Measurements from ENCODE around the gene BATF3.
"Not testable (repeated sequence)": the region's sequence is repeated elsewhere in the genome, so short reads cannot be mapped to it uniquely, and the experiment has no call there.

The BATF3 gene

DNA sequence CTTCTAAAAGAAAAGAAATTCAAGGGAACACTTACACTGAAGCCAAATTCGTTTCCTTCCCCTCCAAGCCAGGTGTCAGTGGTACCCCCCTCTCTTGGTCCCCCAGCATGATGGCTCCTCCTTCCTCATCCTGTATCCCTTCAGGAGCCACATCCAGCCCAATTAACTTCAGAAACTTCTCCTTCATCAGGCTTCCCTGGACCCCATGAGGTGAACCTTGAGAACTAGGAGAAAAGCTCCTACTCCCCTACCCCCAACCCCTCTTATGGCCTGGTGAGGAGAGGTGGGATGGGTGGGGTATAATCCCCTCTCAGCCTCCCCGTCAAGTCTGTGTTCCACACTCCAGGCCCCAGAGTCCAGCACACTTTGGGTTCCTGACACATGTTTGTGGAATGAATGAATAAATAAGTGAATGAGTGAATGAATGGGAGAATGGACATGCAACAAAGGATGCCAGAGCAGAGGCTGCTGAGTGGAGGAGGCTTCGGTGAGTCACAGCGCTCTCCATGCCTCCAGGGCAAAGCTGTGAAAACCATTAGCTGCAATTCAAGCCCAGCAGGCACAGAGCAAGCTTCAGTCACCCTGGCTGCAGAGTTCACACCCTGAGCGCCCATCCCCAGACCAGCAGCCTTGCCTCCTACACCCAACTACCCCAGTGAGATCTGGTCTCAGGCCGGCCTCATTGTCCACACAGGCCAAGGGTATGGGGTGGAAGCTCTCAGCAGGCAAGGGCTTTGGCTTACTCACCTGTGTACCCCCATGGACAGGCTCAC lies 43.8 kb downstream of the BATF3 start:
- no peak for DNase-seq

DNA sequence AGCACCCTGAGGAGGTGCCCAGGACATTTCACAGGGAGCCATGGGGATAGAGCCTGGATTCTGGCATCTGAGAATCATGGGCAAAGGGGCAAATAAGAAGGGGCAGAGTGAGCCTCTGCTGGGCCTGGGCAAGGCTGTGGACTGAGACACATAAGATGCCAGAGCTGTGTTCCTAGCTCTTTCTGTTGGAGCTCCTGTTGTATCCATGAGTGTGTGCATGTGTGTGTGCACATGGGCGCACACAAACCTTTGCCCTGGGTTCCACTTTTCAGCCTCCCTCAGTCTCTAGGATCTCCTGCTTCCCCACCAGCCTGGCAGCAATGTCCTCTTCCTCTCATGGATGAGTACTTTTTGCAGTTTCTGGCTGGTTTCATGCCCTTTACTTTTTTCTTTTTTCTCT lies 47.0 kb downstream of the BATF3 start:
- no peak for DNase-seq

DNA sequence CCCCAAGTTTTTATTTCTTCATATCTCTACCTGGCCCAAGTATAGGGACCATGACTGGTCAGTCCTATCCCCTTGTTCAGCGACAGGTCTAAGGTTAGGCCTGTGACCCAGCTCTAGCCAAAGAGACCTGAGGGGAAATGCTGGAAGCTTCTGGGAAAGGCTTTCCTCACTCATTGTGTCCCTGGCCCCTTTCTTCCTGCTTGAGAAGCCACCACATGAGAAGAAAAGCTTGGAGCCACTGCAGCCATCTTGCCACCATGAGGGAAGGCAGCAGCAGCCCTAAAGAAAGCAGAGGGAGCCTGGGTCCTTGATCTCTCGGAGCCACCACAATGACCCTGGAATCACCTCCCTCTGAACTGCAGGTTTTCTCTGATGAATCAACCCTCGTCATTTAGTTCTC lies 47.7 kb downstream of the BATF3 start:
- no peak for DNase-seq

DNA sequence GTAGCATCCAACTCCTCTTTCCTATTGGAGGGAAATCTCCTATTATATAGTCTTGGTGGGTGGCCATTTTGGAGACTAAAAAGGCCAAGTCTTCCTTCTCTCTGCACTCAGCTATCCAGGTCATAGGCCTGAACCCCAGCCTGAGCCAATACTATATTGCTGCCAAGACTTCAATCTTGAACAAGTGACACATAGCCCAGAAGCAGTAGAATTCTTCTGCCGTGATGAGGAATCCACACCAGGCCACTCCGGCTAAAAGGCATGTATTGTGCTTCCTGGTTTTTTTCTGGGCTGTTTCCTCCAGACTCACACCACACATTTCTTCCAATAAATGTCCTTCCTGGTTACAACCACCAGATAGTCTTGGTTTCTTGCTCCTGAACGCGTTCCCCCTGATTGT lies 48.1 kb downstream of the BATF3 start:
- DNase-seq: no peak

DNA sequence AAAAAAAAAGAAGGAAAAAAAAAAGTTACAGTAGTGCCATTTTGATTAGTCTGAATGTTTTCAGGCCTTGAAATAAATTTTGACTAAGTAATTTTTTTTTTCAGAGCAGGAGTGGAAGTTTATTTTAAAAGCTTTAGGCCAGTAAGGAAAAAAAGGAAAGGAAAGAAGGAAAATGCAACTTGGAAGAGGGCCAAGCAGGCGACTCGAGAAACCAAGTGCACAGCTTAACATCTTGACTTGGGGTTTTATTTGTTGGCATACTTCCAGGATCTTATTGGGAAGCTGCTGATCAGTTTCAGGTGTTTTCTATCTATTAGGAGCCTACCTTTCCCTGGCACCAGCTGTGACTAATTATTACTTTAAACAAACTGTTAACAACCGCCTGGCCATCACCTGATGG lies 49.4 kb downstream of the BATF3 start:
- no peak for DNase-seq

DNA sequence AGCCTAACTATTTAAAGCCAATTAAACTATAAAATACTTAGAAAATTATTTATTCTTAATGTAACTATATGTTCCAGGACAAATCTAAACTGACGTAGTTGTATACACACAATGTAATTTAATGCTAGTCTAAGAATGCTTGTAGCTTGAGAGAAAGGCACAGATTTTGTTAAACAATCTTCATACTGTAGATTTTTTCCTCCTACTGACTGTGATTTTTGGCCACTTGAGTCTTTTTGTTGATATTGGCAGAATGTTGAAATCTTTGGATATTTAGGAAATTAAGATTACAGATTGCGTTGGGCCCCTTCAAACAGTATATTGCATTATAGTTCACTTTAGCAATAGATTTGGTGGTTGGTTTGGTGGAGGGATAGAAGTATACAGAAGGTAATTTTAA lies 50.6 kb downstream of the BATF3 start:
- no peak for DNase-seq

DNA sequence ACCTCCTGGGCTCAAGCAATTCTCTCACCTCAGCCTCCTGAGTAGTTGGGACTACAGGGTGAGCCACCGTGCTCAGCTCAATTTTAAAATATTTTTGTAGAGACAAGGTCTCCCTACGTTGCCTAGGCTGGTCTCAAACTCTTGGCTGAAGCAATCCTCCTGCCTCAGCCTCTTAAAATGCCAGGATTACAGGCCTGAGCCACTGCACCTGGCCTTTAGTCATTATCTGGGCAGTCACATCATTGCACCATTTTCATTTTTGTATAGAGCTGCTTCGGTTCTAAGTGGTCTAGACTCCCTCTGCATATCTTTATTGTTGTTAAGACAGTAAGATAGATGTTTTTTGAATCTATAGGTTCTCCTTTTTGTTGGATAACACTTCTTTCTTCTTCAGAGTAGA lies 51.2 kb downstream of the BATF3 start:
- DNase-seq: no peak

DNA sequence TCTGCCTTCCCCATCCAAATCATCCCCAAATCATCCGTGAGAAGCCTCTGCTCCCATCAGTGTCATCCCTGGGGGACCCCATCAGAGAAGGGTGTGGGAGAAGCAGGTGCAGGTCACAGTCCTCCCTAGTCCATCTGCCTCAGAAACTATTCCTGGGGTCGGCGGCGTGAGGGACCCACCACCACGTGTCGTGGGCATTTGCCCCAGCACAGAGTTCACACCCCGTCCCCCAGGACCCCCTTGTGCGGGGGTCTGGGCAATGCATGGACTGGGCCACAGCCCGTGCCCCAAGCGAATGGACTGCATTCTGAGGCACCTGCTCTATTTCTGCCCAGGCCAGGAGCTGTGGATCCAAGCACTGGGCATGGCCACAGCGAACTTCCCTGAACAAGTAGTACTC lies 52.6 kb downstream of the BATF3 start:
- no peak for DNase-seq

DNA sequence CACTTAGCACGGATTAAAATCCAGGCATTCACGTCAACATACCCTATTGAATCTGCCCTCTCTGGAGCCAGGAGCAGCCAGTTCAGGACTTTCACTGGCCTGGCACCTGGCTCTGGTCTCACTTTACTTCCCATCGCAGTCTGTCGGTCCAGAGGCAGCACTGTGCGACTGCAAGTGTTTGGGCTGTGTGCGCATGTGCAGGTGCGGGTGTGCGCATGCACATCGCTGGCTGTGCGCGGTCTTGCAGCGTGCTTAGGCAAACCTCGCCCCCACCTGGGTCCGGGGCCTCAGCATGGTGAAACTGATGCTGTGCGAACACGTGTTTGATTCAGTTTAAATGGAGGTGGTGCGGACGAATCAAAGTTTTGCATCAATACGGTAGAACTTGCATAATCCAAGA lies 53.1 kb downstream of the BATF3 start:
- DNase-seq: no peak

DNA sequence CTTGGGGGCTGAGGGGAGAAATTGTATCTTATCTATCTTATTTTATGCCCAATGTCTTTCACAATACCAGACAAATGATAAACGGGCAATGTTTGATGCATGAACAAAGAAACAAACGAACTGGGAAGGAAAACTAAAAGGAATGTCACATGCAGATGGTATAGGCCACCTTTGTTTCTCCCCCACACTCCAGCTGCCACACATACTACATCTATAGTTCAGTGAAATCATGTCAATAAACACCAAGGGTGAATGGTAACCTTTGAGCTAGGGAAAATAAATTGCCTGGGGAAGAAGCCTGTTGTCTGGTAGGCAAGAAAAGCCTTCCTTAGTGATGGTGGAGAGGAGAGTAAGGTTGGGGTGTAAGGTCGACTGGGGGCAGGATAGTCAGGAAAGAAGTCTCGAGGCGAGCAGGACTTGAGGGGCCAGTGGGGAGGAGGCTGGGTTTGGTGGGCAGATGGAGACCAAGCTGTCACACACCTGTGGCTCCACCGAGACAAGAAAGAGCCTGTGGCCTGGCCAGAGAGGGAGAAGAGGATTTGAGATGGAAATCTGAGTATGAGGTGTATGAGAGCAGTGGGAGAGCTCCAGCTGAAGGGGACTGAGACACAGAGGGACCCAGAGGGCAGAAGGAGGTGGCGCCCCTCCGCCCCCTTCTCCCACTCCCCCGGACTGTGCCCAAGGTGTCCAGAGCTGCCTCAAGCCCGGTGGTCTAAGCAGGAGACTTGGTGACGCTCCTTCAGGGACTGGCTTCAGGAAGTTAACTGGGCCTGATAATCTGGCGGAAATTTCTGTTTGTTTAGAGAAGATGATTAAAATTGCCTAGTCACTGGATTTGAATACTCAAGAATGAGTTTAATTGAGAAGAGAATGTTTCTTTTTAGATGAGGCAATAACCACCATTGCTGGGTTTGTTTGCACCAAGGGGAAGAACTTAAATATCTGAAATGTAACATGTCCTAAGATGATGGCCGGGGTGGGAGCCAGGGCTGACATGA lies 53.8 kb downstream of the BATF3 start:
- DNase-seq: no peak

DNA sequence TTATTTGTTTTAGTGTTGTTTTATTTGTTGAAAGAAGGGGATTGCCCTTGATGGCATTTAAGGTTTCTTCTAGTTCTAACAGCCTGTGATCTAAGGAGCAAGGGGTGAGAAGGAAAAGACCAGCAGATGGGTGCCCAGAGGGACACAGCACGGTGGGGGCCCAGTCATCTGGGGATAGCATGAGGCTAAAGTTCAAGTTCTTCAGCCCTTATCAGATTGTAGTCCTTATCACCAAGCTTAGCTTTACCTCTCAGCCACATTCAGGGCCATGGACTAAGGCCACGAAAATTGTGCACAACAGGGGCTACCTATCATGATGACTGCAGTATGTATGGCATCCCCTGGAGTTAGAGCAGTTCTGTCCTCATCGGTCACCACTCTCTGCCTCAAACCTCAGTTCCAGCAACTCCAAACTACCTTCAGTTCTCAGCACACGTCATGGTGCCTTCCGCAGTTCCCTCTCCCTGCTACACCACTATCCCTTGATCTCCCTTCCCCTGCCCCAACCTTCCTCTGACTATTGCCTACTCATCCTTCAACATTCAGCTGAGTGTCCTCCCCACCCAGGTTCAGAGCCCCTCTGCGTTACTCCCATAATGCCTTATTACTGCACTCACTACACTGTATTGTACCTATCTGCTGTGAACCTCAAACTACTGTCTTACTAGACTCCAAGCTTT lies 54.6 kb downstream of the BATF3 start:
- DNase-seq: no peak

DNA sequence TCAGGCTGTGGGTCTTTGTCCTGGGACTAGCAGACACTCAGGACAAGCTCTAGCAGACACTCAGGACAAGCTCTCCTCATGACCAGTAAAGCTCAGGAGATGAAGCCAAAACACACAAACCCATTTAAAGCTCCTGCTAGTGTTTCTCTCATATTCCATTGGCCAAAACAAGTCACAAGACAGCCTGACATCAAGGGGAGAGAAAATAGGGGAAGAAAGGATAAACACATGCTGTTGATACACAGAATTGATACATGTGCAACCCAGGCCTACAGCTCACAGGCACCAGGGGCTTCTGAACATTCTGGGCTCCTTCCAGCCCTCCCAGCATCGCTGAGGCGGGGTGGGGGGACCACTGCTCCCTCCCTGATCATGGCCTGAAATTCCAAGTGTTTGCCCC lies 55.8 kb downstream of the BATF3 start:
- no peak for DNase-seq

DNA sequence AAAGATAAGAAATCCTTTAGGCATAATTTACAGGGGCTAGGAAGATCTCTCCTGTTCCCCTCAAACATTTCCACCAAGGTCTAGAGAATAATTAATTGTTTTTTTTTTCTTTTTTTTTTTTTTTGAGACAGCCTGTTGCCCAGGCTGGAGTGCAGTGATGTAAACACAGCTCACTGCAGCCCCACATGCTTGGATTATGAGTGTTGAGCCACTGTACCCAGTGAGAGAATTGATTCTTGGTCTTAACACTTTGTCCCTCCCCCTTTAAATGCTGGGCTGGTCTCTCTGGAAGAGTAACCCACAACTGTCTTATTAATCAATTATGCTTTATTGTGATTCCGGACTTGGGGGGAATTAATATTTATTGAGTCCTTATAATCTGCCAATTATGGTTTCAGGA lies 57.7 kb downstream of the BATF3 start:
- no peak for DNase-seq

DNA sequence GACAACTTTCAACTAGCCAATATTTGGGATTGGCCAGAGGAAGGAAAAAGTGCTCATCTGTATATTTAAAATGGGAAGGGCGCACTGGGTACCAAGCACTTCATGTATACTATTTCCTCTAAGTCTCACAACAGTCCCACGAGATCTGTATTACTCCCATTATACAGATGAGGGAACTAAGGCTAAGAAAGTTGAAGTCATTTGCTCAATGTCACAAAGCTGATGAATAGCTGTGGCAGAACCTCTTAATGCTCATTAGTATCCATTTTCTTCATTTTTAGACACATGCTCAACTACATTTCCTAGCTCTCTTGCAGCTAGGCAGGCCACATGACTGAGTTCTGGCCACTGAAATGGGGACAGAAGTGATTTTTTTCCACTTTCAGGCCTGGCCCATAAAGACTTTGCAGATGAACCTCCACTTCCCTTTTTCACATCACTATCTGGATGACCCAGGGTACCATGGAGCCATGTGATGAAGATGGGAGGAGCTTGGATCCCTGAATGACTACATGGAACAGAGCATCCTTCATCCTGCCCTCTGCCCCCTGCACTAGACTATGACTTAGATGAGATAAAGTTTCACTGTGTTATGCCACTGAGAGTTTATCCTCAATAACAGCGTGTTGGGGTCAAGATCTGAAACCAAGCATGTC lies 59.3 kb downstream of the BATF3 start:
- no peak for DNase-seq

DNA sequence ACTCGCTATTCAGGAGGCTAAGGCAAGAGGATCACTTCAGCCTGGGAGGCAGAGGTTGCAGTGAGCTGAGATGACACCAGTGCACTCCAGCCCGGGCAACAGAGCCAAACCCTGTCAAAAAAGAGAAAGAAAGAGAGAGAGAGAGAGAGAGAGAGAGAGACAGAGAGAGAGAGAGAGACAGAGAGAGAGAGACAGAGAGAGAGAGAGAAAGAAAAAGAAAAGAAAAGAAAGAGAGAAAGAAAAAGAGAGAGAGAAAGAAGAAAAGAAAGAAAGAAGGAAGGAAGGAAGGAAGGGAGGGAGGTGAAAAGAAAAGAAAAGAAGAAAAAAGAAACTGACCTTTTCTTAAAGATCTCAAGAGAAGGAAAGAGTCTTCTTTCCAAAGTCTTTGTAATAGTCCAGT lies 60.1 kb downstream of the BATF3 start:
- not testable (repeated sequence) for DNase-seq

DNA sequence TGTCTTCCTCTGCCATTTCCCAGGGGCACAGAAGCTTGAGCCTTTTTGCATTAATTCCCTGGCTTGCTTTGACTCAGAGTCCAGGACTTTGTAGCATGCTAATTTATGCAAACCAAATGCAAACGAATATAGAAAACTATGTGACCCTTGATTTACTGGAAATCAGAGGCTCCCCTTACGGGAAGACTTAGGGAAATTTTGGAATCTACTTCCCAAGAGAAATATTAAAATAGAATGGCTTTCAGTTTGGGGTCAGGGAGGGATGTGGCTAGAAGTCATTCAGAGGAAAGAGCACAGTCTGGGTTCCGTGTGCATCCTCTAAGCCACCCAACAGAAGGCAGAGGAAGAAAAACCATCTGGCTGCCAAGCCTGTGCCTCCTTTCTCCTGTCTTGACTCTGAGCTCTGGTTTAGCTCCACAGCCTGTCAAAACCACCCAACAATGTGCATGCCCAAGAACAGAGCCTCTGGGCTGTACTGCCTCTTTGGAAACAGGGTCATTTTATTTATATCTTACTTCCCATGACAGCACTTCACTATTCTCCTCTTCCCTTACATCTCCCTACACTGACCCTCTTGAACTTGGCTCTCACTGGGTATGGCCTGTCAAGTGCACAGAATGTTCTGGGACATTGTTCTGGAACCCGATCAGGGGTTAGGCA lies 61.0 kb downstream of the BATF3 start:
- DNase-seq: no peak

DNA sequence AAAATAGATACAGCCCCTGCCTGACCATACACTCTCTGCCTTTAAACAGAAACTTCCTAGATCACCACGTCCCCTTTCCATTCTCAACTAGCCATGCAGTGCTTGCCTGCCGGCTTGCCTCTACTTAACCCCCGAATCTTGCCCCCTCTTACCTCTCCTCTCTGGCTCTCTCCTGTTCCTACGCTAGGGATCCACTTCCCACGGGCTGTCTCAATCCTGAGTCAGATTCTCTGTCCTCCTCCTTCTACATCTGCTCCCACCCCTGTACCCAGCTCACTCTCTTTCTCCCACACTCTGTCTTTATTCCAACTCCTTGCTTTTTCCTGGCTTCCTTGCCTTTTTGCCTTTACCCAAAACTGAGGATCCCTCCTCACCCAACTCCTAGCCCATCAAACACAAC lies 61.7 kb downstream of the BATF3 start:
- DNase-seq: no peak
